ENCODE measurements around the gene NFS1. TPM values are rescaled to one million over a fixed set of nuclear protein-coding genes. Genes with fewer than 3 reads are reported as not detected.
"Not testable (repeated sequence)": the region's sequence is repeated elsewhere in the genome, so short reads cannot be mapped to it uniquely, and the experiment has no call there.

Gene NFS1
- total RNA-seq, 2 experiments from 2014 or later = 41.3 to 56.2 TPM

- POLR2A ChIA-PET = interaction anchor here (0.6 to 2.0 kb wide), 3 partner anchors 7 to 162 kb away, joined by 3 to 5 read pairs (median 4); no protein-coding TSS in a partner anchor
- Histone ChIP-seq H3K79me2 (ENCODE audit: insufficient read depth, low read depth, low read length) (peaks cover 90% of the 10 kb centered on the region; the same call in 1 of the 2 replicates), H4K20me1 (ENCODE audit: insufficient read depth, low read length) (peaks cover 17% of the 10 kb centered on the region; the same call in 1 of the 2 replicates)
These were observed 20.0 kb upstream of the NFS1 start for GRCh38 chr20:35718972-35719635.

GRCh38 chr20:35718321-35718720, 19.2 kb upstream of the NFS1 start:
- ChIA-PET CTCF (ENCODE audit: unreplicated experiment) (interaction anchor here (0.7 kb wide), 1 partner anchor 8 kb away, joined by 4 read pairs; no protein-coding TSS in a partner anchor), POLR2A (interaction anchor here (0.7 to 2.0 kb wide), 4 partner anchors 13 to 25 kb away, joined by 3 to 5 read pairs (median 4); partner anchors contain the start of gene RBM39)
- H3K9me3 ChIP-seq (ENCODE audit: low read length); H3K27ac ChIP-seq (ENCODE audit: low read depth, low read length, poor library complexity, severe bottlenecking); H3K4me1 ChIP-seq (ENCODE audit: insufficient read depth, low read length, poor library complexity, severe bottlenecking); H2AFZ ChIP-seq (ENCODE audit: low read length); DNase-seq (ENCODE audit: low spot score); BruUV-seq (replicated peaks); H3K9me2 ChIP-seq (ENCODE audit: insufficient read depth, low read length); H3K4me2 ChIP-seq (ENCODE audit: low read length); H3K4me3 ChIP-seq (ENCODE audit: low read depth, low read length, poor library complexity, severe bottlenecking); intact Hi-C loops (cut with micrococcal nuclease; ENCODE audit: unreplicated experiment): not testable (repeated sequence)
- Histone ChIP-seq H3K79me2 (ENCODE audit: insufficient read depth, low read depth, low read length) (peaks cover 90% of the 10 kb centered on the region; the same call in 1 of the 2 replicates), H4K20me1 (ENCODE audit: insufficient read depth, low read length) (peaks cover 20% of the 10 kb centered on the region; the same call in 1 of the 2 replicates), H3K36me3 (ENCODE audit: insufficient read depth, low read length) (peaks cover 99% of the 10 kb centered on the region)

More at GRCh38 chr20:35718972-35719635, 20.0 kb upstream of the NFS1 start:
- H3K4me2 ChIP-seq (ENCODE audit: low read length) = no peak overlapping the region
- H3K36me3 ChIP-seq (ENCODE audit: insufficient read depth, low read length) = peaks cover 99% of the 10 kb centered on the region
- H3K27ac ChIP-seq (ENCODE audit: low read depth, low read length, poor library complexity, severe bottlenecking) = no peak overlapping the region
- TF ChIP-seq CTCF (conservative IDR thresholded peaks at IDR 0.05; ENCODE audit: low read length) (no peak), EZH2phosphoT487 (IDR thresholded peaks at IDR 0.05; ENCODE audit: borderline replicate concordance, low read depth, low read length) (no peak)
- H3K4me1 ChIP-seq (ENCODE audit: insufficient read depth, low read length, poor library complexity, severe bottlenecking) = no peaks in the 10 kb centered on the region
- H3K9me3 ChIP-seq (ENCODE audit: low read length) = no peaks in the 10 kb centered on the region
- H2AFZ ChIP-seq (ENCODE audit: low read length) = no peak overlapping the region
- no peaks in the 10 kb centered on the region for H3K9me2 ChIP-seq (ENCODE audit: insufficient read depth, low read length)
- no TSS peak for BruUV-seq (replicated peaks)
- intact Hi-C loops (cut with micrococcal nuclease; ENCODE audit: unreplicated experiment) = no loop called here
- DNase-seq (ENCODE audit: low spot score) = no peak
- H3K4me3 ChIP-seq (ENCODE audit: low read depth, low read length, poor library complexity, severe bottlenecking) = no peak overlapping the region
- CTCF ChIA-PET (ENCODE audit: unreplicated experiment) = interaction anchor here (0.6 kb wide), 1 partner anchor 186 kb away, joined by 3 read pairs; no protein-coding TSS in a partner anchor

GRCh38 chr20:35716330-35716729, 17.2 kb upstream of the NFS1 start:
- Histone ChIP-seq H3K79me2 (ENCODE audit: insufficient read depth, low read depth, low read length) (peaks cover 90% of the 10 kb centered on the region; the same call in 1 of the 2 replicates), H3K4me1 (ENCODE audit: insufficient read depth, low read length, poor library complexity, severe bottlenecking) (no peaks in the 10 kb centered on the region), H3K9me2 (ENCODE audit: insufficient read depth, low read length) (no peaks in the 10 kb centered on the region), H4K20me1 (ENCODE audit: insufficient read depth, low read length) (peaks cover 20% of the 10 kb centered on the region; the same call in 1 of the 2 replicates), H2AFZ (ENCODE audit: low read length) (no peak overlapping the region), H3K4me2 (ENCODE audit: low read length) (no peak overlapping the region), H3K9me3 (ENCODE audit: low read length) (no peaks in the 10 kb centered on the region), H3K27ac (ENCODE audit: low read depth, low read length, poor library complexity, severe bottlenecking) (no peak overlapping the region), H3K4me3 (ENCODE audit: low read depth, low read length, poor library complexity, severe bottlenecking) (no peak overlapping the region), H3K36me3 (ENCODE audit: insufficient read depth, low read length) (peaks cover 100% of the 10 kb centered on the region)
- intact Hi-C loops (cut with micrococcal nuclease; ENCODE audit: unreplicated experiment) = no loop called here
- ChIA-PET CTCF (ENCODE audit: unreplicated experiment) (no interaction called here), POLR2A (no interaction called here)
- no peak for DNase-seq (ENCODE audit: low spot score)
- TF ChIP-seq EZH2phosphoT487 (IDR thresholded peaks at IDR 0.05; ENCODE audit: borderline replicate concordance, low read depth, low read length) (no peak), CTCF (conservative IDR thresholded peaks at IDR 0.05; ENCODE audit: low read length) (no peak)
- BruUV-seq (replicated peaks) = no TSS peak

All from OCI-LY7 (cell line).